GM21717 (cell line): Measurements from ENCODE around the gene MAP2K1.
"Not testable (repeated sequence)": the region's sequence is repeated elsewhere in the genome, so short reads cannot be mapped to it uniquely, and the experiment has no call there.

Experiments
- ATAC-seq: cut with Tn5 transposase; IDR thresholded peaks from one replicate; pipeline ENCODE4 v1.9.1; 2021; ENCODE audit warnings: mild to moderate bottlenecking, moderate library complexity; ENCODE audit not compliant: unreplicated experiment

The MAP2K1 gene

GRCh38 chr15:66386204-66387123 is at the start of gene MAP2K1:
Gene MAP2K1 (plus strand): TSS chr15:66386912. CDS start chr15:66387348, 436 bp downstream.
- peak; percentile 70 for ATAC-seq

- ATAC-seq, result not testable (repeated sequence)
Measured at GRCh38 chr15:66348530-66348929, 38.2 kb upstream of the MAP2K1 start.

GRCh38 chr15:66356077-66356358 is 30.7 kb upstream of the MAP2K1 start:
- no peak for ATAC-seq

- peak; percentile 83 for ATAC-seq
Measured at GRCh38 chr15:66356359-66357236, 30.1 kb upstream of the MAP2K1 start, which contains the start of gene TIPIN. Gene TIPIN (minus strand): TSS chr15:66356685. CDS start chr15:66352947, 3,738 bp downstream.

- no peak for ATAC-seq
Measured at GRCh38 chr15:66359740-66360139, 27.0 kb upstream of the MAP2K1 start.

- ATAC-seq, result not testable (repeated sequence)
Measured at GRCh38 chr15:66361745-66362460, 24.8 kb upstream of the MAP2K1 start.

- no peak for ATAC-seq
Measured at GRCh38 chr15:66362776-66363175, 23.9 kb upstream of the MAP2K1 start.

- ATAC-seq, result no peak
Measured at GRCh38 chr15:66364944-66365528, 21.7 kb upstream of the MAP2K1 start.

GRCh38 chr15:66369773-66370651 is 16.7 kb upstream of the MAP2K1 start:
- ATAC-seq, result no peak

- no peak for ATAC-seq
Measured at GRCh38 chr15:66374179-66374578, 12.5 kb upstream of the MAP2K1 start.

GRCh38 chr15:66378814-66379430 is 7.8 kb upstream of the MAP2K1 start:
- no peak for ATAC-seq

GRCh38 chr15:66381376-66381775 is 5.3 kb upstream of the MAP2K1 start:
- ATAC-seq, result not testable (repeated sequence)

GRCh38 chr15:66387163-66388042 is 691 bp downstream of the MAP2K1 start:
- peak; percentile 19 for ATAC-seq

GRCh38 chr15:66388043-66388363 is 1.3 kb downstream of the MAP2K1 start:
- no peak for ATAC-seq

GRCh38 chr15:66388576-66388975 is 1.9 kb downstream of the MAP2K1 start:
- no peak for ATAC-seq

GRCh38 chr15:66389098-66389858 is 2.6 kb downstream of the MAP2K1 start:
- ATAC-seq, result no peak

- no peak for ATAC-seq
Measured at GRCh38 chr15:66389859-66390381, 3.2 kb downstream of the MAP2K1 start.
